Uterus (tissue), 4 donors: ENCODE results near the gene ANKRD44. TPM values are rescaled to one million over a fixed set of nuclear protein-coding genes. Genes with fewer than 3 reads are reported as not detected.

Experiments
- DNase-seq, 2 donors: peaks; one replicate each; pipeline ENCODE4 v3.0.0-alpha.2; 2019 to 2020
- H3K27ac ChIP-seq, 2 donors: fragments of 200-600 bp; sonication (generic); 1 replicate in 1 of 2; 2 replicates in 1 of 2; pipeline ENCODE4 v1.5.1; 2016 to 2018
- H3K27me3 ChIP-seq, 2 donors: fragments of 200-600 bp; sonication (generic); one replicate each; pipeline ENCODE4 v1.5.1; 2018 to 2019; ENCODE audit warnings: control low read depth in 1 of 2
- H3K36me3 ChIP-seq, 2 donors: fragments of 200-600 bp; sonication (generic); one replicate each; pipeline ENCODE4 v1.5.1; 2019; ENCODE audit warnings: control low read depth in 1 of 2
- H3K4me1 ChIP-seq, 2 donors: fragments of 200-600 bp; sonication (generic); one replicate each; pipeline ENCODE4 v1.5.1; 2018 to 2019; ENCODE audit warnings: control low read depth in 1 of 2
- H3K4me3 ChIP-seq, 2 donors: fragments of 200-600 bp; sonication (generic); 1 replicate in 1 of 2; 2 replicates in 1 of 2; pipeline ENCODE4 v1.5.1; 2018 to 2019; ENCODE audit warnings: mild to moderate bottlenecking in 1 of 2
- H3K9me3 ChIP-seq, 2 donors: fragments of 200-600 bp; sonication (generic); one replicate each; pipeline ENCODE4 v1.5.1; 2019; ENCODE audit warnings: control low read depth in 1 of 2
- POLR2A ChIP-seq, 2 donors: fragments of 450-650 bp; IDR thresholded peaks; one replicate each; pipeline ENCODE4 v1.6.1; 2016; ENCODE audit warnings: antibody characterized with exemption in 2 of 2, mild to moderate bottlenecking in 1 of 2, moderate library complexity in 1 of 2
- intact Hi-C: fragments of 100-400 bp; cut with DNase I; formaldehyde crosslinking; loops from one replicate; pipeline ENCODE4 v1.15.1; 2023; ENCODE audit warnings: low total_unique reads
- total RNA-seq, 4 donors: library from RNA; depleted of rRNA in 3 of 4; stranded (reverse); fragments of >200 nt in 3 of 4; gene quantifications; one replicate each; pipeline versions ENCODE4 v1.1.0 to v1.2.4, GENCODE V29; 2014 to 2023
- TF ChIP-seq, protein P1 (sequence below), 4 experiments: fragments of 200-600 bp in 2 of 4; fragments of 450-650 bp in 2 of 4; sonication (generic) in 2 of 4; IDR thresholded peaks; one replicate each; pipeline ENCODE4 v1.5.1; 2016 to 2019; ENCODE audit warnings: antibody characterized with exemption in 4 of 4, mild to moderate bottlenecking in 2 of 4, moderate library complexity in 1 of 4
- donor health status: DM: yes; HTN: yes; CAD: no.

Gene ANKRD44
- total RNA-seq, 4 donors from 2014 or later = 14.4 to 71.5 (median 23.2) TPM

DNA sequence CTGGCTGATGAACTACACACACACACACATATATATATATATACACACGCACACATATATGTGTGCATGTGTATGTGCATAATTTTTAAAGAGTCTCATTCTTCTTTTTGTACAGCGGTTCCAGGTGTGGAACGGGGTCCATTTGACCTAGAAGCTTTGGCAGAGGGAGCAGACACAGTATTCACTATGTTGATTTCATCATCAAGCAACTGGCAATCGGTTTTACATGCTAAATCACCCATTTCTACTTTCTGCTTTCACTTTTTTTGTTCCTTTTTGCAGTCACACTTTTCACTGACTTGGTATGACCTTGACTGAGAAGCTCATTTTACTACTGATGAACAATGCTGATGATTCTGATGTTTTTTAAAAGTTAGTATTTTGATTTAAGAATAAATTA, 321.1 kb downstream of the ANKRD44 start:
- no peaks in the 10 kb centered on the region for H3K27me3 ChIP-seq
- DNase-seq = no peak
- no peaks in the 10 kb centered on the region for H3K9me3 ChIP-seq
- H3K36me3 ChIP-seq = no peaks in the 10 kb centered on the region
- no peak overlapping the region for H3K4me3 ChIP-seq
- no peak overlapping the region for H3K27ac ChIP-seq
- no peaks in the 10 kb centered on the region for H3K4me1 ChIP-seq
- no peak for TF ChIP-seq POLR2A (IDR thresholded peaks at IDR 0.05)
- TF ChIP-seq, protein P1, sequence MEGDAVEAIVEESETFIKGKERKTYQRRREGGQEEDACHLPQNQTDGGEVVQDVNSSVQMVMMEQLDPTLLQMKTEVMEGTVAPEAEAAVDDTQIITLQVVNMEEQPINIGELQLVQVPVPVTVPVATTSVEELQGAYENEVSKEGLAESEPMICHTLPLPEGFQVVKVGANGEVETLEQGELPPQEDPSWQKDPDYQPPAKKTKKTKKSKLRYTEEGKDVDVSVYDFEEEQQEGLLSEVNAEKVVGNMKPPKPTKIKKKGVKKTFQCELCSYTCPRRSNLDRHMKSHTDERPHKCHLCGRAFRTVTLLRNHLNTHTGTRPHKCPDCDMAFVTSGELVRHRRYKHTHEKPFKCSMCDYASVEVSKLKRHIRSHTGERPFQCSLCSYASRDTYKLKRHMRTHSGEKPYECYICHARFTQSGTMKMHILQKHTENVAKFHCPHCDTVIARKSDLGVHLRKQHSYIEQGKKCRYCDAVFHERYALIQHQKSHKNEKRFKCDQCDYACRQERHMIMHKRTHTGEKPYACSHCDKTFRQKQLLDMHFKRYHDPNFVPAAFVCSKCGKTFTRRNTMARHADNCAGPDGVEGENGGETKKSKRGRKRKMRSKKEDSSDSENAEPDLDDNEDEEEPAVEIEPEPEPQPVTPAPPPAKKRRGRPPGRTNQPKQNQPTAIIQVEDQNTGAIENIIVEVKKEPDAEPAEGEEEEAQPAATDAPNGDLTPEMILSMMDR (IDR thresholded peaks at IDR 0.05) = no peak
- intact Hi-C loops = loop anchor here (5.0 kb wide), 1 partner anchor 62 kb away; the partner anchor contains the start of gene PGAP1

DNA sequence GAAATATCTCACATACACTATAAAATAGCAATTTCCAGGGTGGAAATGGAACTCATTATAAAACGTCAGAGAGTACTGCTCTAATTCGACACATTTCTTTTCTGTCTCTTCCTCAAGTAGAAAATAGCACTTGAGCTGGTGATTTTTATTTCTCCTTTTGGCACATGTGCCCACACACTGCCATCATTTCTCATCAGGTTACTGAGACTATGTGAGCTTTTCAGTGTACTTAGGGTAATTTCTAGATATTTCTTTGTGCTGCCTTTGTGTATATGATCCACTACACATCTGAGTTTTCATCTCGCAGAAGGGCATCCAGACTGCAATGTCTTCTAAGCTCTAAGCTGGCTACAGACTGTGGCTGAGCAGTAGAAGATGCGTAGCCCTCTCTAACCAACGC, 321.9 kb downstream of the ANKRD44 start:
- Histone ChIP-seq H3K9me3 (no peaks in the 10 kb centered on the region), H3K36me3 (no peaks in the 10 kb centered on the region), H3K27ac (peak overlapping the region; percentile 59 to 86), H3K4me1 (no peaks in the 10 kb centered on the region), H3K4me3 (no peak overlapping the region), H3K27me3 (no peaks in the 10 kb centered on the region)
- no peak for DNase-seq
- no peak for TF ChIP-seq POLR2A (IDR thresholded peaks at IDR 0.05)
- TF ChIP-seq, protein P1 (IDR thresholded peaks at IDR 0.05) = no peak
- intact Hi-C loops = loop anchor here (5.0 kb wide), 1 partner anchor 61 kb away; the partner anchor contains the start of gene PGAP1

DNA sequence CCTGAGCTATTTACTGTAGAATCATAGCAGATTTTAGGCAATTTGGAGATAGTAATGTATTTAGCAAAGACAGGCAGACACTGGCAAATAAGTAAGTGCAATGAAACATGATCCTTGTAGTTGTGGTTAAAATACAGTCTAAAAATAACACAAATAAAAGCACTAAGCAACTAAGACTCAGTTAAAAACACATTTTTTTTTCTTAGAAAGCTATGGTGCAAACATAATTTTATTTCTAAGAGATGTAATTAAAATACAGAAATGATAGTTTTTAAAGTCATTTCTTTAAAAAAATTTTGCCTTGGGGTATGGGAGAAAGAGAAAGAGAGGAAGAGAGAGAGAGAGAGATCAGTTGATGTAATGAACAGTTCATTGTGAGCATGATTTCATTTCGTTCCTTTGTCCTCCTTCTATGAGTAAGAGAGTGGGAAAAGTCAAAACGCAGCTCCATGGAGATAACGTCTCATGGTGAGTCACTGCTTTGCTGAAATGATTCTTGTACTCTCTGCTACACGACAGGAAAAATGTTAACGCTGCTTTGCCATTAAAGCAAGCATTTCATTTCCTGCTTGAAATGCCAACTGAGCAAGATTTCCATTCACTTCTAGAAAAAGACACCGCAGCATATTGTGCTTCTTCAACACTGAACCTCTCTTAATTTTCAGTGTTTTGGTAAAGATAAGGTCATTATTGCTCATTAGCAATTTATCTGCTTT, 322.8 kb downstream of the ANKRD44 start:
- intact Hi-C loops = loop anchor here (5.0 kb wide), 1 partner anchor 61 kb away; the partner anchor contains the start of gene PGAP1
- H3K36me3 ChIP-seq = no peaks in the 10 kb centered on the region
- no peaks in the 10 kb centered on the region for H3K4me1 ChIP-seq
- TF ChIP-seq, protein P1 (IDR thresholded peaks at IDR 0.05) = no peak
- no peak for TF ChIP-seq POLR2A (IDR thresholded peaks at IDR 0.05)
- peak; percentile 23 to 57 for DNase-seq
- H3K27me3 ChIP-seq = no peaks in the 10 kb centered on the region
- peak overlapping the region; percentile 59 to 86 for H3K27ac ChIP-seq
- H3K9me3 ChIP-seq = no peaks in the 10 kb centered on the region
- no peak overlapping the region for H3K4me3 ChIP-seq

DNA sequence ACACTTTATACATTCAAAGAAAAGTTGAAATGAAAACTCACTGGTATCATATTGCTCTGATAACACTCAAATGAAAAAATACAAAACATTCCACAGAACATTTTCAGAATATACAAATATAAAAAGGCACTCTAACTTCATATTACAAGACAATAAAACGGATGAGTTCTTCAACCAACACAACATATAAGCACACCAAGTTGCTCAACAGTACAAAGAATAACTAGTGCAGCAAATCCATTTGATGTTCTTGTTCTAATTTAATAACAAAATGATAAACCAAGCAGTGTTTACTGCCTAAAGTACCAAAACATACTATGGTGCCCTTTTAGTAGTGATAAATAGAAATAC, 323.3 kb downstream of the ANKRD44 start:
- no peaks in the 10 kb centered on the region for H3K36me3 ChIP-seq
- no peak overlapping the region for H3K4me3 ChIP-seq
- H3K27me3 ChIP-seq = no peaks in the 10 kb centered on the region
- H3K4me1 ChIP-seq = no peaks in the 10 kb centered on the region
- TF ChIP-seq POLR2A (IDR thresholded peaks at IDR 0.05) = no peak
- TF ChIP-seq, protein P1 (IDR thresholded peaks at IDR 0.05) = no peak
- no peaks in the 10 kb centered on the region for H3K9me3 ChIP-seq
- intact Hi-C loops = loop anchor here (5.0 kb wide), 1 partner anchor 60 kb away; the partner anchor contains the start of gene PGAP1
- peak overlapping the region; percentile 59 to 86 for H3K27ac ChIP-seq
- no peak for DNase-seq

DNA sequence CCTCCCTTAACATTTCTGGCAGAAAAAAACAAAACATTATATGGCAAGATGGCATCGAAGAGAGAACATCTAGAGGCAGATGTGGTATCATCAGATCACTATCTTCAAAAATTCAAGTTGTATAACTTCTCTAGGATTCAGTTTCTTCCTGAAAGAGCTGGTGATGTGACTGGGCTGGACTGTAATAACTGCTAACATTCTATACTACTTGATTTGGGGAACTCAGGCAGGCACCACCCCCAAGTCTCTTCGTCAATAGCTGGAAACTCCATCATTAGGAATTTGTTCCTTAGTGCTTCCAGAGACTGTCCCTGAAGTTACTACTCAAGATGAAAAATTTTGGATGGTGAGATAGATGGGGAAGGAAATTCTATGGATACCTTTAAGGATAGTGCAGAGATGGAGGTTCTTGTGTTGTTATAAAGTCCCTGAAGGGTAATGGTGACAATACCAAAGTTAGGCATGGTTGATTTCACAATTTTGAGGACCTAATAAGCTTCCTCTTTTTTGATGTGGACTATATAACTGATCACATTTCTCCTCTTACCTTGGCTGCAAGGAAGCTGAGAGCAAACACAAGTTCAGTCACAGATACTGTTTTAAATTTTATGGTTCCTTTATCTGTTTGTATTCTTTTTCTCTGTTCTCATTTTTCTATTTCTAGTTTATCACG, 324.9 kb downstream of the ANKRD44 start:
- DNase-seq = no peak
- Histone ChIP-seq H3K4me3 (no peak overlapping the region), H3K27me3 (no peaks in the 10 kb centered on the region), H3K4me1 (no peaks in the 10 kb centered on the region), H3K36me3 (no peaks in the 10 kb centered on the region), H3K27ac (no peak overlapping the region), H3K9me3 (no peaks in the 10 kb centered on the region)
- TF ChIP-seq, protein P1 (IDR thresholded peaks at IDR 0.05) = no peak
- no peak for TF ChIP-seq POLR2A (IDR thresholded peaks at IDR 0.05)
- intact Hi-C loops = loop anchor here (5.0 kb wide), 1 partner anchor 58 kb away; the partner anchor contains the start of gene PGAP1
